22Rv1 (cell line): ENCODE measurements around the gene YBX1.

ENCODE experiments used
- CTCF ChIP-seq: fragments of 450-650 bp; IDR thresholded peaks from 2 replicates; pipeline ENCODE4 v1.5.1; 2017; ENCODE audit warnings: mild to moderate bottlenecking
- ZFX ChIP-seq: fragments of 450-650 bp; IDR thresholded peaks from 2 replicates; pipeline ENCODE4 v1.6.1; 2017; ENCODE audit warnings: antibody characterized with exemption, borderline replicate concordance

GRCh38 chr1:42742617-42743316 lies 60.5 kb downstream of the YBX1 start:
- TF ChIP-seq CTCF = no peak
- TF ChIP-seq ZFX = no peak
